ENCODE data around the gene RALGPS2. TPM values are rescaled to one million over a fixed set of nuclear protein-coding genes. Genes with fewer than 3 reads are reported as not detected.

RALGPS2 gene
- total and polyA plus RNA-seq, 2 of the 8 experiments (the other 6 are each of a cell fraction or from before 2014, with no cell fraction given), result 6.7 to 38.0 TPM

DNA sequence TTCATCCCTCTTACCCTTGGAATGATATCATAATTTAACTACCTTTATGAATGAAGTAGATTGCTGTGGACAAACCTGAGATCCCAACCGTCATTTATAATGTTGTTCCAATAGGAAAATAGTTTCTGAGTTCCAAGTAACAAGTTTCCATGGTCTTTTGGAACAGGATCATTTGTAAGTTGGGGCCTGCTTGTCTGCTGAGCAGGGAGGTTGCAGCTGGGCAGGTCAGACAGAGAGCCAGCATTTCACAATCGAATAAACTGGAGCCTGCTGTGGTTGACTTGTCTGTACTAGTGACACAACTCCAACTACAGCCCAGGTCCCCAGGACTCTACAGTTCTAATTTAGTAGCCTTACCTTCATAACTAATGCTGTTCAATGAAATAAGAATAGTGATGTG lies 18.6 kb upstream of the RALGPS2 start:
- H3K23me2 ChIP-seq (ENCODE audit: low read depth, low read length), result no peaks in the 10 kb centered on the region
- H4K5ac ChIP-seq (ENCODE audit: insufficient read length, low read depth, low read length), result no peak overlapping the region
- no peaks in the 10 kb centered on the region for H3K79me2 ChIP-seq (ENCODE audit: control insufficient read depth in 1 of 2, insufficient read depth in 2 of 2, low read length in 2 of 2)
- peaks cover 0 to 3% (median 0%) of the 10 kb centered on the region in 4 experiments; a peak in 1 of 7 replicates for H3K4me1 ChIP-seq (replicated peaks in 1 of 4; ENCODE audit: control insufficient read depth in 3 of 4, insufficient read depth in 4 of 4, low read length in 3 of 4)
- no peak overlapping the region for H3K56ac ChIP-seq (replicated peaks; ENCODE audit: insufficient read length, low read depth, low read length)
- 86% methylated on average over 2 of the region's 2 CpGs; no CpG with 5 or more reads in 1 of the 2 experiments for WGBS, 2 experiments (ENCODE audit: extremely low coverage in 1 of 2, insufficient coverage in 1 of 2, insufficient read length in 1 of 2, insufficient replicate concordance in 2 of 2, low coverage in 1 of 2, low lambda C conversion rate in 2 of 2, missing lambda C conversion rate in 1 of 2)
- H2BK12ac ChIP-seq (ENCODE audit: low read depth, low read length), result no peak overlapping the region
- no peak overlapping the region for H4K8ac ChIP-seq (ENCODE audit: extremely low read depth, insufficient read depth, low read length)
- no peak overlapping the region for H2BK15ac ChIP-seq (ENCODE audit: low read length)
- no peak overlapping the region for H4K91ac ChIP-seq (replicated peaks; ENCODE audit: insufficient read length, low read length)
- no peak overlapping the region for H2BK20ac ChIP-seq (ENCODE audit: low read length)
- DNase-seq (ENCODE audit: low read depth in 1 of 2, low spot score in 2 of 2), result no peak
- H3K18ac ChIP-seq (ENCODE audit: extremely low read depth, low read length), result no peak overlapping the region
- no peak overlapping the region for H3K9ac ChIP-seq (replicated peaks in 1 of 4; ENCODE audit: extremely low read depth in 1 of 4, low read depth in 3 of 4, low read length in 3 of 4)
- H3K79me1 ChIP-seq (ENCODE audit: low read depth, low read length), result no peaks in the 10 kb centered on the region
- H3K4ac ChIP-seq (replicated peaks; ENCODE audit: insufficient read length, low read depth, low read length), result no peak overlapping the region
- no peak overlapping the region for H3K14ac ChIP-seq (ENCODE audit: insufficient read length)
- no peak overlapping the region for H3K4me2 ChIP-seq (ENCODE audit: insufficient read depth in 1 of 2, low read depth in 2 of 2, low read length in 2 of 2)
- no peak overlapping the region for H2BK5ac ChIP-seq (ENCODE audit: low read depth, low read length)
- ChIA-PET CTCF (ENCODE audit: partially characterized antibody) (interaction anchor here (1.6 kb wide), 1 partner anchor 27 kb away, joined by 4 read pairs; no protein-coding TSS in a partner anchor), POLR2A (ENCODE audit: partially characterized antibody) (no interaction called here)
- no peak overlapping the region for H3K23ac ChIP-seq (ENCODE audit: insufficient read length)
- no peak overlapping the region for H2BK120ac ChIP-seq (replicated peaks; ENCODE audit: low read depth, low read length)
- no peak overlapping the region for H3K4me3 ChIP-seq (ENCODE audit: extremely low read depth in 1 of 4, insufficient read depth in 2 of 4, low read depth in 3 of 4, low read length in 4 of 4)
- H3K36me3 ChIP-seq (ENCODE audit: control insufficient read depth in 2 of 4, insufficient read depth in 4 of 4, low read length in 3 of 4), result no peaks in the 10 kb centered on the region
- no peak overlapping the region for H3K27ac ChIP-seq (ENCODE audit: low read depth, low read length)
- H3K27me3 ChIP-seq (replicated peaks in 1 of 4; ENCODE audit: control insufficient read depth in 3 of 4, extremely low read depth in 1 of 4, insufficient read depth in 3 of 4, low read length in 3 of 4), result no peaks in the 10 kb centered on the region
- FAIRE-seq, result no peak
- no peak overlapping the region for H2AK5ac ChIP-seq (ENCODE audit: low read depth, low read length)
- no peak overlapping the region for H2AFZ ChIP-seq (ENCODE audit: low read length)
- H3K9me3 ChIP-seq (ENCODE audit: insufficient read depth in 2 of 2, low read depth in 1 of 2, low read length in 1 of 2), result no peaks in the 10 kb centered on the region
- H4K20me1 ChIP-seq (replicated peaks in 1 of 2; ENCODE audit: control insufficient read depth in 1 of 2, insufficient read depth in 2 of 2, low read length in 2 of 2), result no peaks in the 10 kb centered on the region
- TF ChIP-seq RFX5 (IDR thresholded peaks at IDR 0.05; ENCODE audit: borderline replicate concordance, low read depth, low read length), result no peak
- TF ChIP-seq RBBP5 (IDR thresholded peaks at IDR 0.05; ENCODE audit: borderline replicate concordance, low read depth, low read length), result no peak
- no peak for TF ChIP-seq GABPA (IDR thresholded peaks at IDR 0.05; ENCODE audit: borderline replicate concordance, insufficient read depth, low read length)
- TF ChIP-seq POU5F1 (IDR thresholded peaks at IDR 0.05; ENCODE audit: low read depth, low read length), result no peak
- no peak for TF ChIP-seq RAD21 (IDR thresholded peaks at IDR 0.05 in 1 of 2, conservative IDR thresholded peaks at IDR 0.05 in 1 of 2; ENCODE audit: low read depth in 2 of 2, low read length in 2 of 2)
- no peak for TF ChIP-seq SP1 (IDR thresholded peaks at IDR 0.05; ENCODE audit: low read depth, low read length)
- no peak for TF ChIP-seq EZH2 (IDR thresholded peaks at IDR 0.05; ENCODE audit: low read depth, low read length, severe bottlenecking)
- TF ChIP-seq SIX5 (IDR thresholded peaks at IDR 0.05; ENCODE audit: low read depth, low read length), result no peak
- no peak for TF ChIP-seq ATF2 (IDR thresholded peaks at IDR 0.05; ENCODE audit: low read length)
- TF ChIP-seq, protein P1, sequence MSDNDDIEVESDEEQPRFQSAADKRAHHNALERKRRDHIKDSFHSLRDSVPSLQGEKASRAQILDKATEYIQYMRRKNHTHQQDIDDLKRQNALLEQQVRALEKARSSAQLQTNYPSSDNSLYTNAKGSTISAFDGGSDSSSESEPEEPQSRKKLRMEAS (IDR thresholded peaks at IDR 0.05), result no peak
